ENCODE data around the gene MACROD2.

MACROD2 gene

DNA sequence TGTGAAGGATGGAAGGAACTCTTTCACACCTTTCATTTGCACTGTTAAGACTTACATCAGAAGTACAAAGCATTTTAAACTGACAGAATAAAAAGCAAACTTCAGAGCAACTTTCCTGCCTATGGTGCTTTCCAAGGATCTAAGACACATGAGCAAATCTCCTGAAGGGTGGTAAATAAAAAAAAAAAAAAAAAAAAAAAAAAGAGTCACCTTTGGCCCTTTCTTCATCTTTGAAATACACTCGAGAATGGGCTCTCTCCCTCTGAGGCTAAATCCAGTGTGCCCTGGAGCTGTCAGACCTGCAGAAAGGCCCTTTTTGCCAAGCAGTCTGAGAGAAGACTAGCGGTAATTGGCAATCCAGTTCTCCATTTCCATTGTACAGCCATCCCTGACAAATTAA, 1455.9 kb downstream of the MACROD2 start:
- DNase-seq (ENCODE audit: low read depth), result no peak
- H3K4me3 ChIP-seq (ENCODE audit: control insufficient read depth, low read depth, low read length), result no peak overlapping the region
- TF ChIP-seq, protein P1, sequence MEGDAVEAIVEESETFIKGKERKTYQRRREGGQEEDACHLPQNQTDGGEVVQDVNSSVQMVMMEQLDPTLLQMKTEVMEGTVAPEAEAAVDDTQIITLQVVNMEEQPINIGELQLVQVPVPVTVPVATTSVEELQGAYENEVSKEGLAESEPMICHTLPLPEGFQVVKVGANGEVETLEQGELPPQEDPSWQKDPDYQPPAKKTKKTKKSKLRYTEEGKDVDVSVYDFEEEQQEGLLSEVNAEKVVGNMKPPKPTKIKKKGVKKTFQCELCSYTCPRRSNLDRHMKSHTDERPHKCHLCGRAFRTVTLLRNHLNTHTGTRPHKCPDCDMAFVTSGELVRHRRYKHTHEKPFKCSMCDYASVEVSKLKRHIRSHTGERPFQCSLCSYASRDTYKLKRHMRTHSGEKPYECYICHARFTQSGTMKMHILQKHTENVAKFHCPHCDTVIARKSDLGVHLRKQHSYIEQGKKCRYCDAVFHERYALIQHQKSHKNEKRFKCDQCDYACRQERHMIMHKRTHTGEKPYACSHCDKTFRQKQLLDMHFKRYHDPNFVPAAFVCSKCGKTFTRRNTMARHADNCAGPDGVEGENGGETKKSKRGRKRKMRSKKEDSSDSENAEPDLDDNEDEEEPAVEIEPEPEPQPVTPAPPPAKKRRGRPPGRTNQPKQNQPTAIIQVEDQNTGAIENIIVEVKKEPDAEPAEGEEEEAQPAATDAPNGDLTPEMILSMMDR (IDR thresholded peaks at IDR 0.05; ENCODE audit: control insufficient read depth, insufficient read depth, low read depth, low read length, missing control alignments), result no peak

DNA sequence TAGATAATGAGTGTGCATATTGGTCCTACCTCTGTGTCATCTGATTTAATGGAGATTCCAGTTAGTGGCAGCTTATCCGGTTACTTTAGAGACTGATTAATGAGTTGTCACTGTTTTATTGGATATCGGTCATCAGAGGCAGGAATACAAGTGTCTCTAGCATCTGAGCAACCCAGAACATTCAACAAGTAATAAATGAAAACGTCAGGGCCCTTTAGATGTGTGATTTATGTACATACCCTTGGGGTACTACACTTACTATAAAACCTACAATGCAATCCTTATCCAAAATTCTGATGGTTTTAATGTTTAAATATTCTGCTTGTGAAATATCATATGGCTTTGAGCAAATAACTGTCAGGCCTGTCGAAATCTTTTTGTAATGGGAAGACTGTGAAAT, 1460.0 kb downstream of the MACROD2 start:
- no peak overlapping the region for H3K4me3 ChIP-seq (ENCODE audit: control insufficient read depth, low read depth, low read length)
- TF ChIP-seq, protein P1 (IDR thresholded peaks at IDR 0.05; ENCODE audit: control insufficient read depth, insufficient read depth, low read depth, low read length, missing control alignments), result no peak
- no peak for DNase-seq (ENCODE audit: low read depth)

DNA sequence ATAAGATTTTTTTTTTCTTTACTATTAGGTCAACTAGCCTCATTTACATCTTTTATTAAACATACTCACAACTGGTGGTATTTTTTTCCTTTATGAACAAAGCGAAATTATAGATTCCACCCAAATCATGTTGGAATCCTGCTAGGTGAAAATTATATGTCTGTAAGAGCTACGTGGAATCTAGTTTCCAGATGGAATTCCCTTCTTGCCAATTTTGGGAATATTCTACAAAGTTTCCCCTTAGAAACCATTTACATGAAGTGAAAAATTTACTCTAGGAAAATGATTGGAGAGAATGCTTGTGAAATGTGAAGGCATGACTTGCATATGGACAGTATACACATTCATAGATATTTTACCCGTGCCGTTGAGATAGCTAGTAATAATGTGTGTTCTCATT, 1466.6 kb downstream of the MACROD2 start:
- H3K4me3 ChIP-seq (ENCODE audit: control insufficient read depth, low read depth, low read length), result no peak overlapping the region
- TF ChIP-seq, protein P1 (IDR thresholded peaks at IDR 0.05; ENCODE audit: control insufficient read depth, insufficient read depth, low read depth, low read length, missing control alignments), result no peak
- no peak for DNase-seq (ENCODE audit: low read depth)

DNA sequence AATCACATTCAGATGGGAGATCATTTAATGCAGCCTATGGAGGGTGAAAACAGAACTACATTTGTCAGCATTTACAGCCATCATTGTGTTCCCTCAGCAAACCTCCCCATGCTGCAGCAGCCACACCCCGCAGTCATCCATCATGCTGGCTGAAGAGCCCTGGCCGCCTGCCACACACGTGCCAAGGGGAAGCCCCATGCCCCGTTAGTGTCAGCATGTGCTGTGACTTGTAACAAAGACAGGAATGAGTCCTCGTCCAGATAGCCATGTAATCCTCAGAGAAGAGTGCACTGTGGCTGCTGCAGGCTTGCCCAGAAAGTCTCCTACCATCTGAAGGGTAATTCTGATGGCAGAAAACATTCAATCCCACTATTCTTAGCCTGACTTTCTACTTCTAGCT, 1480.2 kb downstream of the MACROD2 start:
- H3K4me3 ChIP-seq (ENCODE audit: control insufficient read depth, low read depth, low read length), result no peak overlapping the region
- DNase-seq (ENCODE audit: low read depth), result no peak
- TF ChIP-seq, protein P1 (IDR thresholded peaks at IDR 0.05; ENCODE audit: control insufficient read depth, insufficient read depth, low read depth, low read length, missing control alignments), result no peak

DNA sequence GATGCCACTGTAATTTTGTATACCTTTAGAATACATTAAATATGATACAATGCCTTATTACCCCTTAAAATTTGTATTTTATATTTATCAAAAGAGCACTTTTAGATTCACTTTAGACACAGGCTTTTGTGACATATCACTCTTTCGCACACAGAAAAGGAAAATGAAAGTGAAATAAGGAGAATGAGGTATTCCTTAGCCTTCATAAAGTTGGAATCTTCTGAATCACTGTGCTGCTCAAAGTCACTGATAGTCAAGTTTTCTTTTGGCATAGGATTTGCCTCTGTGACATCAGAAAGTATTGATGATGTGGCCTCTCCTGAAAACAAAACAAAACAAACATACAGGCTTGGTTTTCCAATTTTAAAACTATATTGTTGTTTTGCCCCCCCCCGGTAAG, 1480.9 kb downstream of the MACROD2 start:
- TF ChIP-seq, protein P1 (IDR thresholded peaks at IDR 0.05; ENCODE audit: control insufficient read depth, insufficient read depth, low read depth, low read length, missing control alignments), result no peak
- H3K4me3 ChIP-seq (ENCODE audit: control insufficient read depth, low read depth, low read length), result no peak overlapping the region
- DNase-seq (ENCODE audit: low read depth), result no peak

DNA sequence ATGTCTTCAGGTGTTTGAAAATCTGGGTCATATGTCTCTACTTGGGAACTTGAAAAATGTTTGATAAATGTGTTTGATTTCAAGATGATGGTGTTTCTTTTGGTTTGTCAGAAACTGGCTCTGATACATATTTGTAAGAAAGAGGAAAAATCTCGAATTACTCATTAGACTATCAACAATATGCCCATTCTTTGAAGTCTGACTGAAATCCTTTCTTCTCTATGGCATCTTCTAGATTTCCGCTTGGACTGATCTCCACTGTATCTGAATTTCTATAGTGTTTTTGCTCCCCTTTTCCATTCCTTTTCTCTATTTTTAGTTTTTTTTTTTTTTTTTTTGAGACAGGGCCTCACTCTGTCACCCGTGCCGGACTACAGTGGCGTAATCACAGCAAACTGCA, 1481.5 kb downstream of the MACROD2 start:
- DNase-seq (ENCODE audit: low read depth), result no peak
- TF ChIP-seq, protein P1 (IDR thresholded peaks at IDR 0.05; ENCODE audit: control insufficient read depth, insufficient read depth, low read depth, low read length, missing control alignments), result no peak
- no peak overlapping the region for H3K4me3 ChIP-seq (ENCODE audit: control insufficient read depth, low read depth, low read length)

DNA sequence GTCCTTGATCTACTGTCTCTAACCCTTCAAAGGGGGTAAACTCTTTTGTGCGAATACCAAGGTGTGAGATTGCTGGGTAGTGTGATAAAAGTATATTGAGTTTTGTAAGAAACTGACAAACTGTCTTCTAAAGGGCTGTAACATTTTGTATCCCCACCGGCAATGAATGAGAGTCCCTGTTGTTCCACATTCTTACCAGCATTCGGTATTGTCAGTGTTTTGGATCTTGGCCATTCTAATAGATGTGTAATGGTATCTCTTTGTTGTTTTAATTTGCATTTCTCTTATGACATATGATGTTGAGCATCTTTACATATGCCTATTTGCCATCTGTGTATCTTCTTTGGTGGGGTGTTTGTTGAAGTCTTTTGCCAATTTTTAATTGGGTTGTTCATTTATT, 1487.2 kb downstream of the MACROD2 start:
- TF ChIP-seq, protein P1 (IDR thresholded peaks at IDR 0.05; ENCODE audit: control insufficient read depth, insufficient read depth, low read depth, low read length, missing control alignments), result no peak
- no peak overlapping the region for H3K4me3 ChIP-seq (ENCODE audit: control insufficient read depth, low read depth, low read length)
- DNase-seq (ENCODE audit: low read depth), result no peak
